ENCODE measurements around the gene RELT. TPM values are rescaled to one million over a fixed set of nuclear protein-coding genes. Genes with fewer than 3 reads are reported as not detected.

Gene RELT
- total and polyA plus RNA-seq, 2 of the 13 experiments (the other 11 are each of a cell fraction or from before 2014, with no cell fraction given) = 2.5 to 4.7 TPM

DNA sequence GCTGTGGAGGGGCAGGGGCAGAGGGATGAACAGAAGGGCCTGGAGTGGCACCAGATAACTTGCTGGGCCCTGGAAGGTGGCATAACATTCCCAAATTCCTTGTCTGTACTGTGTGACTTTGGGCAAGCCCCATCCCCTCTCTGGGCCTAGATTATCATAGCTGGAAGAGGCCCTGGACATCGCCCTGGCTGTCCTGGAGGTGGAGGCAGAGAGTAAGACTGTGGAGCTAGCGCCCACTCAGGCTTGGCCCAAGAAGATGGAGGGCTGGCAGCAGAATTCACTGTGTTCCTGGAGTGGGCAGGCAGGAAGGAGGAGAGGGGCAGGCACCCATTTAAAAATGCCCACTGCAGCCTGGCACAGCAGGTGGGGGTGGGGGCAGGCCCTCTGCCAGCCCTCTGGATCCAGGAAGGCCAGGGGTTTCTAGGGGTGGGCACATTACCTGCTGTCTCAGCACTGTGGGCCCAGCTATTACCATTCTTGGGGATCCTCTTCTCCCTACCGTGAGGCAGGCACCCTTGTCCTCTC lies 45.6 kb upstream of the RELT start (continued):
- TF ChIP-seq ZBTB40 (IDR thresholded peaks at IDR 0.05) = no peak
- peak; percentile 42; the same call in 1 of the 2 replicates for TF ChIP-seq ZBTB40 (CRISPR knock-in tag; IDR thresholded peaks at IDR 0.05)
- no peak for TF ChIP-seq ZNF672 (CRISPR knock-in tag; IDR thresholded peaks at IDR 0.05)
- TF ChIP-seq ZSCAN31 (CRISPR knock-in tag; IDR thresholded peaks at IDR 0.05; ENCODE audit: low read depth) = 0 out of 2 replicates have a peak, but pooled peaks have one; percentile 46
- no peak for TF ChIP-seq IRX3 (CRISPR knock-in tag; IDR thresholded peaks at IDR 0.05; ENCODE audit: borderline replicate concordance, low read depth)
- TF ChIP-seq ZNF768 (CRISPR knock-in tag; IDR thresholded peaks at IDR 0.05) = peak; percentile 100
- TF ChIP-seq ZFP90 (CRISPR knock-in tag; IDR thresholded peaks at IDR 0.05; ENCODE audit: borderline replicate concordance) = no peak
- peak; percentile 65 for TF ChIP-seq CTCF (CRISPR knock-in tag; IDR thresholded peaks at IDR 0.05)
- TF ChIP-seq MAF1 (CRISPR knock-in tag; IDR thresholded peaks at IDR 0.05; ENCODE audit: borderline replicate concordance) = no peak
- TF ChIP-seq, protein P1, sequence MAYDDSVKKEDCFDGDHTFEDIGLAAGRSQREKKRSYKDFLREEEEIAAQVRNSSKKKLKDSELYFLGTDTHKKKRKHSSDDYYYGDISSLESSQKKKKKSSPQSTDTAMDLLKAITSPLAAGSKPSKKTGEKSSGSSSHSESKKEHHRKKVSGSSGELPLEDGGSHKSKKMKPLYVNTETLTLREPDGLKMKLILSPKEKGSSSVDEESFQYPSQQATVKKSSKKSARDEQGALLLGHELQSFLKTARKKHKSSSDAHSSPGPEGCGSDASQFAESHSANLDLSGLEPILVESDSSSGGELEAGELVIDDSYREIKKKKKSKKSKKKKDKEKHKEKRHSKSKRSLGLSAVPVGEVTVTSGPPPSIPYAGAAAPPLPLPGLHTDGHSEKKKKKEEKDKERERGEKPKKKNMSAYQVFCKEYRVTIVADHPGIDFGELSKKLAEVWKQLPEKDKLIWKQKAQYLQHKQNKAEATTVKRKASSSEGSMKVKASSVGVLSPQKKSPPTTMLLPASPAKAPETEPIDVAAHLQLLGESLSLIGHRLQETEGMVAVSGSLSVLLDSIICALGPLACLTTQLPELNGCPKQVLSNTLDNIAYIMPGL (CRISPR knock-in tag; IDR thresholded peaks at IDR 0.05; ENCODE audit: borderline replicate concordance in 1 of 2, low read depth in 1 of 2) = 0 out of 4 replicates have a peak, but pooled peaks of 1 of the 2 experiments have one; percentile 12
- peak; percentile 33 for TF ChIP-seq SMC3 (IDR thresholded peaks at IDR 0.05; ENCODE audit: low read length)
- TF ChIP-seq HNRNPL (IDR thresholded peaks at IDR 0.05; ENCODE audit: low read depth, low read length) = peak; percentile 94
- no peak for TF ChIP-seq MIER2 (CRISPR knock-in tag; IDR thresholded peaks at IDR 0.05)
- no peak for TF ChIP-seq AHR (CRISPR knock-in tag; IDR thresholded peaks at IDR 0.05)
- TF ChIP-seq ARNT2 (CRISPR knock-in tag; IDR thresholded peaks at IDR 0.05; ENCODE audit: low read depth) = no peak
- 0 out of 2 replicates have a peak, but pooled peaks have one; percentile 22 for TF ChIP-seq MAZ (IDR thresholded peaks at IDR 0.05; ENCODE audit: borderline replicate concordance, low read depth, low read length)
- TF ChIP-seq MAZ (CRISPR knock-in tag; IDR thresholded peaks at IDR 0.05; ENCODE audit: low read depth) = no peak
- TF ChIP-seq ARID2 (CRISPR knock-in tag; IDR thresholded peaks at IDR 0.05; ENCODE audit: borderline replicate concordance) = 0 out of 2 replicates have a peak, but pooled peaks have one; percentile 17
